HepG2 (cell line): Measurements from ENCODE around the gene TNPO3. TPM values are rescaled to one million over a fixed set of nuclear protein-coding genes. Genes with fewer than 3 reads are reported as not detected.
A peak's percentile ranks its signal among the peaks of the same experiment; 100 is the strongest.

Experiments used
- ATAC-seq: fragments of 200-7000 bp; cut with Tn5 transposase; 3 replicates; pipeline ENCODE4 v1.9.1; 2020; ENCODE audit warnings: mild to moderate bottlenecking, moderate library complexity
- BruUV-seq: library from RNA; stranded (reverse); fragments of 400-500 nt; replicated peaks from 2 replicates; lab custom pipeline; 2021; lab: Mats Ljungman, UMichigan
- CTCF ChIA-PET: fragments of 300-600 bp; formaldehyde crosslinking; extraction: SDS; loops from one replicate; lab custom pipeline; 2021; ENCODE audit warnings: low total read pairs, inconsistent platforms, low intra/inter-chr PET ratio; lab: Yijun Ruan, JAX
- POLR2A ChIA-PET: fragments of 350-600 bp; sonication (Branson Sonifier 250); formaldehyde crosslinking; loops from one replicate; lab custom pipeline; 2020; ENCODE audit warnings: antibody characterized with exemption, inconsistent platforms; lab: Yijun Ruan, JAX
- DNase-seq: peaks from one replicate; pipeline ENCODE4 v3.0.0-alpha.2; 2015; ENCODE audit warnings: low spot score
- FAIRE-seq: peaks from 3 replicates; lab custom pipeline; 2011; peaks lifted over from hg19 to GRCh38; lab: Jason Lieb, UNC
- H2AFZ ChIP-seq: one replicate; pipeline ENCODE4 v1.6.1; 2011; ENCODE audit warnings: low read length, inconsistent platforms
- H3K27ac ChIP-seq: fragments of 300-600 bp; 3 replicates; pipeline ENCODE4 v1.8.0; 2011; ENCODE audit warnings: mixed run types, mild to moderate bottlenecking, mixed read lengths, low read length, inconsistent platforms; ENCODE audit not compliant: insufficient read depth; ENCODE audit errors: extremely low read length
- H3K27me3 ChIP-seq, 2 experiments: fragments of 200-600 bp in 1 of 2; 2 replicates in 1 of 2; 3 replicates in 1 of 2; pipeline versions ENCODE4 v1.6.0 to v1.8.0; 2011; ENCODE audit warnings: low read length in 2 of 2, mild to moderate bottlenecking in 2 of 2, moderate library complexity in 2 of 2, inconsistent platforms in 1 of 2; ENCODE audit not compliant: insufficient read depth in 2 of 2, control insufficient read depth in 1 of 2
- H3K36me3 ChIP-seq, 2 experiments: fragments of 200-600 bp in 1 of 2; replicated peaks in 1 of 2; 2 replicates in 1 of 2; 3 replicates in 1 of 2; pipeline versions ENCODE4 v1.5.1 to v1.8.0; 2011; ENCODE audit warnings: low read length in 2 of 2, inconsistent platforms in 1 of 2; ENCODE audit not compliant: insufficient read depth in 2 of 2, control insufficient read depth in 1 of 2
- H3K4me1 ChIP-seq: 2 replicates; pipeline ENCODE4 v1.5.1; 2012; ENCODE audit warnings: low read length, inconsistent platforms; ENCODE audit not compliant: insufficient read depth
- H3K4me2 ChIP-seq: 2 replicates; pipeline ENCODE4 v1.6.0; 2011; ENCODE audit warnings: low read depth, low read length, inconsistent platforms
- H3K4me3 ChIP-seq, 3 experiments: fragments of 200-600 bp in 1 of 3; sonication (generic), shearing (Covaris generic) in 1 of 3; replicated peaks in 1 of 3; 2 replicates each; pipeline ENCODE4 v1.5.1; 2011 to 2016; ENCODE audit warnings: low read length in 3 of 3, inconsistent platforms in 2 of 3, low read depth in 2 of 3, mild to moderate bottlenecking in 2 of 3, control low read depth in 1 of 3, mixed read lengths in 1 of 3; ENCODE audit not compliant: insufficient read depth in 1 of 3
- H3K79me2 ChIP-seq: one replicate; pipeline ENCODE4 v1.6.1; 2011; ENCODE audit warnings: low read length, inconsistent platforms; ENCODE audit not compliant: insufficient read depth
- H3K9ac ChIP-seq: 2 replicates; pipeline ENCODE4 v1.6.0; 2011; ENCODE audit warnings: mild to moderate bottlenecking, low read depth, low read length, inconsistent platforms; ENCODE audit not compliant: insufficient read depth
- H3K9me3 ChIP-seq: 2 replicates; pipeline ENCODE4 v1.5.1; 2012; ENCODE audit warnings: mild to moderate bottlenecking, low read length
- H4K20me1 ChIP-seq: 2 replicates; pipeline ENCODE4 v1.6.0; 2011; ENCODE audit warnings: inconsistent platforms, mild to moderate bottlenecking, low read length, moderate library complexity; ENCODE audit not compliant: insufficient read depth
- MXD3 ChIP-seq: IDR thresholded peaks from 2 replicates; pipeline ENCODE4 v1.6.1; 2016; ENCODE audit warnings: mild to moderate bottlenecking, missing biosample characterization, missing genetic modification reagents
- RBAK ChIP-seq: sonication (generic); formaldehyde crosslinking; IDR thresholded peaks from 2 replicates; pipeline ENCODE4 v1.5.1; 2020; ENCODE audit warnings: mild to moderate bottlenecking, missing genetic modification reagents
- REPIN1 ChIP-seq: sonication (generic); formaldehyde crosslinking; IDR thresholded peaks from 2 replicates; pipeline ENCODE4 v1.8.0; 2022; ENCODE audit warnings: missing genetic modification reagents, low read depth, mild to moderate bottlenecking, borderline replicate concordance
- SUZ12 ChIP-seq: fragments of 150-350 bp; IDR thresholded peaks from 2 replicates; pipeline ENCODE4 v1.6.1; 2014; ENCODE audit warnings: low read depth, low read length
- TBX2 ChIP-seq: sonication (generic); formaldehyde crosslinking; IDR thresholded peaks from 2 replicates; pipeline ENCODE4 v1.5.0; 2020; ENCODE audit warnings: missing genetic modification reagents, mild to moderate bottlenecking, borderline replicate concordance
- ZFP37 ChIP-seq: sonication (generic); formaldehyde crosslinking; IDR thresholded peaks from 2 replicates; pipeline ENCODE4 v1.4.0; 2020; ENCODE audit warnings: missing genetic modification reagents, borderline replicate concordance
- ZFP91 ChIP-seq: sonication (generic); formaldehyde crosslinking; IDR thresholded peaks from 2 replicates; pipeline ENCODE4 v1.9.0; 2022; ENCODE audit warnings: missing genetic modification reagents, mild to moderate bottlenecking, borderline replicate concordance
- ZNF253 ChIP-seq: sonication (generic); formaldehyde crosslinking; IDR thresholded peaks from 2 replicates; pipeline ENCODE4 v1.8.0; 2022; ENCODE audit warnings: mild to moderate bottlenecking, missing genetic modification reagents, borderline replicate concordance
- ZNF354B ChIP-seq: sonication (generic); formaldehyde crosslinking; IDR thresholded peaks from 2 replicates; pipeline ENCODE4 v1.8.0; 2022; ENCODE audit warnings: mild to moderate bottlenecking, missing genetic modification reagents
- ZNF501 ChIP-seq: sonication (generic); formaldehyde crosslinking; IDR thresholded peaks from 2 replicates; pipeline ENCODE4 v1.5.1; 2020; ENCODE audit warnings: mild to moderate bottlenecking, moderate library complexity, missing genetic modification reagents
- ZSCAN31 ChIP-seq: sonication (generic); formaldehyde crosslinking; IDR thresholded peaks from 2 replicates; pipeline ENCODE4 v1.5.0; 2020; ENCODE audit warnings: low read depth, mild to moderate bottlenecking, missing genetic modification reagents
- WGBS: methylation state at CpG from one replicate; pipeline ENCODE4 v1.1.6; 2017; ENCODE audit warnings: low lambda C conversion rate; 5-methylcytosine and 5-hydroxymethylcytosine counted together
- in situ Hi-C: cut with HindIII; loops from 2 replicates; pipeline ENCODE4 v1.10.0; 2017; ENCODE audit warnings: low pct_unique_long_range_greater_than_20kb; ENCODE audit not compliant: extremely low pct_ligation_motif_present
- intact Hi-C: fragments of 100-400 bp; cut with micrococcal nuclease; formaldehyde crosslinking; loops from one replicate; pipeline ENCODE4 v1.10.0; 2022; ENCODE audit not compliant: unreplicated experiment
- polyA plus RNA-seq, 8 experiments: library from polyadenylated mRNA; depleted of rRNA in 3 of 8; stranded (reverse) in 7 of 8; unstranded in 1 of 8; fragments of >200 nt; fragmentation: Illumina TruSeq in 4 of 8; extraction: Trizol in 4 of 8; gene quantifications; 2 replicates each; pipeline versions ENCODE4 v1.2.1 to v1.2.3, GENCODE V29; 2011 to 2016; ENCODE audit warnings: low read depth in 4 of 8, missing spikeins in 1 of 8, mixed read lengths in 1 of 8; ENCODE audit not compliant: insufficient read depth in 1 of 8
- total RNA-seq, 5 experiments: library from RNA; depleted of rRNA; stranded (reverse); fragments of >200 nt; fragmentation: Illumina TruSeq; extraction: Trizol; gene quantifications; 2 replicates each; pipeline ENCODE4 v1.2.3, GENCODE V29; 2016; ENCODE audit warnings: low read depth in 1 of 5
- TF ChIP-seq, protein P1 (sequence below): sonication (generic); formaldehyde crosslinking; IDR thresholded peaks from 2 replicates; pipeline ENCODE4 v1.8.0; 2022; ENCODE audit warnings: mild to moderate bottlenecking, missing genetic modification reagents; ENCODE audit not compliant: insufficient replicate concordance

The TNPO3 gene
- total and polyA plus RNA-seq, 2 of the 13 experiments (the other 11 are each of a cell fraction or from before 2014, with no cell fraction given), result 23.8 to 44.6 TPM

GRCh38 chr7:128941323-128941890 is 113.5 kb downstream of the TNPO3 start:
- no peak overlapping the region for H3K27ac ChIP-seq
- H3K27me3 ChIP-seq, result peaks cover 0 to 14% of the 10 kb centered on the region in 2 experiments; a peak in 4 of 5 replicates
- CTCF ChIA-PET, result no interaction called here
- no peak for ATAC-seq
- no peak for FAIRE-seq
- H3K4me1 ChIP-seq, result peaks cover 43% of the 10 kb centered on the region
- no peak for DNase-seq
- BruUV-seq, result no TSS peak
- TF ChIP-seq ZFP37 (CRISPR knock-in tag) (no peak), TBX2 (CRISPR knock-in tag) (0 out of 2 replicates have a peak, but pooled peaks have one; percentile 18), ZNF354B (CRISPR knock-in tag) (no peak), SUZ12 (no peak)
- no peaks in the 10 kb centered on the region for H4K20me1 ChIP-seq
- H3K9me3 ChIP-seq, result no peaks in the 10 kb centered on the region
- peak overlapping the region; percentile 92 for H3K4me2 ChIP-seq
- intact Hi-C loops (no loop called here), in situ Hi-C loops (no loop called here)
- H3K36me3 ChIP-seq, result no peaks in the 10 kb centered on the region
- H3K9ac ChIP-seq, result peak overlapping the region; percentile 21; the same call in 1 of the 2 replicates
- POLR2A ChIA-PET, result no interaction called here
- peak overlapping the region in 1 of 3 experiments; percentile 75; a peak in 2 of 6 replicates for H3K4me3 ChIP-seq
- H2AFZ ChIP-seq, result no peak overlapping the region
- WGBS, result 78% methylated on average over 14 of the region's 15 CpGs
- no peaks in the 10 kb centered on the region for H3K79me2 ChIP-seq

DNA sequence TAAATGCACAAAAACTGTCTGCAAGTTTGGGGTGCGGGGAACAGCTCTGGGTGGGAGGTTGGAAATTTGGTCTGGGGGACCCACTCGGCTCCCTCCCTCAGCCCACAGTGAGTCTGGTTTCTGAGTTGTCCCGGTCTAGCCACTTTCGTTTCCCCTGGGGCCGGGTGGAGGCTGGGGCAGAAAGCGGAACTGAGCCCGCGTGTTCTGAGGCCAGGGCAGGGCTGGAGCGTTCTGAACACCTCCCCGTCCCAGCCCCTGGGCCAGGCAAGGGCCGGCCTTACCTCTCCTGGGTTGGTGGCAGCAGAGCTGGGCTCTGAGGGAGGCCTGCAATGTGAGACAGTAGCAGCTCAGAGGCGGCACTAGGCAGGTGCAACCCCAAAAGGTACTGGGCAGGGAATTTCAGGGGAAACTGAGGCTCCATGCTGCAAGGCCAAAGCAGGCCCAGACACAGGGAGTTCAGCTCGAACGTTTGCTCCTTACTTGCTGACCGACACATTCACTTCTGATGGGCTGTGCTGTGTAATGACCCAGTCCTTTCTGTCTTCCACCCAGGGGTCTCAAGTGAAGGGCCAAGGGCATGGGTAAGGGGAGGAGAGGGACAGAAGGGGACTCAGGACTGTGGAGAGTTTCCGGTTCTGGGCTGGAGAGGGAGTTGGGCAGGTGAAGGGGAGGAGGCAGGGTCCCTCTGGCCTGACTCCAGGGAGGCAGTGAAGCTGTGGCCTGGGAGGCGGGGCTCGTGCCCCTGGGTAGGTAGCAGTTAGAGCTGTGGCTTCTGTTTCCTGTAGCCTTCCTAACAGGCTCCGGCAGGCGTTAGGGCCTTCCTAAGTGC is 114.2 kb downstream of the TNPO3 start:
- in situ Hi-C loops (no loop called here), intact Hi-C loops (no loop called here)
- Histone ChIP-seq H3K27ac (no peak overlapping the region), H3K9ac (peak overlapping the region; percentile 21; the same call in 1 of the 2 replicates), H4K20me1 (no peaks in the 10 kb centered on the region), H3K79me2 (no peaks in the 10 kb centered on the region), H2AFZ (peak overlapping the region; percentile 34), H3K4me2 (peak overlapping the region; percentile 92), H3K9me3 (no peaks in the 10 kb centered on the region), H3K4me3 (peak overlapping the region; percentile 56 to 75 (median 65)), H3K27me3 (peaks cover 0 to 14% of the 10 kb centered on the region in 2 experiments; a peak in 4 of 5 replicates), H3K36me3 (no peaks in the 10 kb centered on the region), H3K4me1 (peaks cover 49% of the 10 kb centered on the region)
- ChIA-PET CTCF (no interaction called here), POLR2A (no interaction called here)
- DNase-seq, result no peak
- peak; percentile 48 for FAIRE-seq
- whole genome bisulfite sequencing, result 20% methylated on average over 10 of the region's 20 CpGs
- ATAC-seq, result peak; percentile 66
- BruUV-seq, result no TSS peak
- TF ChIP-seq ZNF253 (CRISPR knock-in tag) (0 out of 2 replicates have a peak, but pooled peaks have one; percentile 34), REPIN1 (CRISPR knock-in tag) (no peak), RBAK (no peak), MXD3 (CRISPR knock-in tag) (0 out of 2 replicates have a peak, but pooled peaks have one; percentile 16), ZNF501 (CRISPR knock-in tag) (0 out of 2 replicates have a peak, but pooled peaks have one; percentile 18), ZFP91 (CRISPR knock-in tag) (peak; percentile 68), ZSCAN31 (CRISPR knock-in tag) (0 out of 2 replicates have a peak, but pooled peaks have one; percentile 55)
- TF ChIP-seq, protein P1, sequence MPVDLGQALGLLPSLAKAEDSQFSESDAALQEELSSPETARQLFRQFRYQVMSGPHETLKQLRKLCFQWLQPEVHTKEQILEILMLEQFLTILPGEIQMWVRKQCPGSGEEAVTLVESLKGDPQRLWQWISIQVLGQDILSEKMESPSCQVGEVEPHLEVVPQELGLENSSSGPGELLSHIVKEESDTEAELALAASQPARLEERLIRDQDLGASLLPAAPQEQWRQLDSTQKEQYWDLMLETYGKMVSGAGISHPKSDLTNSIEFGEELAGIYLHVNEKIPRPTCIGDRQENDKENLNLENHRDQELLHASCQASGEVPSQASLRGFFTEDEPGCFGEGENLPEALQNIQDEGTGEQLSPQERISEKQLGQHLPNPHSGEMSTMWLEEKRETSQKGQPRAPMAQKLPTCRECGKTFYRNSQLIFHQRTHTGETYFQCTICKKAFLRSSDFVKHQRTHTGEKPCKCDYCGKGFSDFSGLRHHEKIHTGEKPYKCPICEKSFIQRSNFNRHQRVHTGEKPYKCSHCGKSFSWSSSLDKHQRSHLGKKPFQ (CRISPR knock-in tag), result peak; percentile 34
